ENCODE measurements around the gene CD81.

- TF ChIP-seq CTCF (IDR thresholded peaks at IDR 0.05 in 2 of 3, conservative IDR thresholded peaks at IDR 0.05 in 1 of 3; ENCODE audit: control insufficient read depth in 2 of 3, extremely low read depth in 1 of 3, insufficient read depth in 1 of 3, low read depth in 3 of 3, low read length in 3 of 3) (no peak), KDM1A (IDR thresholded peaks at IDR 0.05; ENCODE audit: borderline replicate concordance) (no peak), E2F8 (IDR thresholded peaks at IDR 0.05; ENCODE audit: low read depth, partially characterized antibody) (no peak), RELA (IDR thresholded peaks at IDR 0.05; ENCODE audit: borderline replicate concordance, partially characterized antibody) (no peak), NBN (IDR thresholded peaks at IDR 0.05) (no peak), POU2F2 (IDR thresholded peaks at IDR 0.05; ENCODE audit: borderline replicate concordance, low read depth, low read length) (no peak), CREM (IDR thresholded peaks at IDR 0.05; ENCODE audit: low read depth) (no peak), ZSCAN29 (IDR thresholded peaks at IDR 0.05) (no peak), POLR2AphosphoS5 (IDR thresholded peaks at IDR 0.05; ENCODE audit: low read length) (no peak)
- TF ChIP-seq, protein P1, sequence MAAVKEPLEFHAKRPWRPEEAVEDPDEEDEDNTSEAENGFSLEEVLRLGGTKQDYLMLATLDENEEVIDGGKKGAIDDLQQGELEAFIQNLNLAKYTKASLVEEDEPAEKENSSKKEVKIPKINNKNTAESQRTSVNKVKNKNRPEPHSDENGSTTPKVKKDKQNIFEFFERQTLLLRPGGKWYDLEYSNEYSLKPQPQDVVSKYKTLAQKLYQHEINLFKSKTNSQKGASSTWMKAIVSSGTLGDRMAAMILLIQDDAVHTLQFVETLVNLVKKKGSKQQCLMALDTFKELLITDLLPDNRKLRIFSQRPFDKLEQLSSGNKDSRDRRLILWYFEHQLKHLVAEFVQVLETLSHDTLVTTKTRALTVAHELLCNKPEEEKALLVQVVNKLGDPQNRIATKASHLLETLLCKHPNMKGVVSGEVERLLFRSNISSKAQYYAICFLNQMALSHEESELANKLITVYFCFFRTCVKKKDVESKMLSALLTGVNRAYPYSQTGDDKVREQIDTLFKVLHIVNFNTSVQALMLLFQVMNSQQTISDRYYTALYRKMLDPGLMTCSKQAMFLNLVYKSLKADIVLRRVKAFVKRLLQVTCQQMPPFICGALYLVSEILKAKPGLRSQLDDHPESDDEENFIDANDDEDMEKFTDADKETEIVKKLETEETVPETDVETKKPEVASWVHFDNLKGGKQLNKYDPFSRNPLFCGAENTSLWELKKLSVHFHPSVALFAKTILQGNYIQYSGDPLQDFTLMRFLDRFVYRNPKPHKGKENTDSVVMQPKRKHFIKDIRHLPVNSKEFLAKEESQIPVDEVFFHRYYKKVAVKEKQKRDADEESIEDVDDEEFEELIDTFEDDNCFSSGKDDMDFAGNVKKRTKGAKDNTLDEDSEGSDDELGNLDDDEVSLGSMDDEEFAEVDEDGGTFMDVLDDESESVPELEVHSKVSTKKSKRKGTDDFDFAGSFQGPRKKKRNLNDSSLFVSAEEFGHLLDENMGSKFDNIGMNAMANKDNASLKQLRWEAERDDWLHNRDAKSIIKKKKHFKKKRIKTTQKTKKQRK (IDR thresholded peaks at IDR 0.05; ENCODE audit: low read depth, low read length), result no peak
- TF ChIP-seq, protein P2, sequence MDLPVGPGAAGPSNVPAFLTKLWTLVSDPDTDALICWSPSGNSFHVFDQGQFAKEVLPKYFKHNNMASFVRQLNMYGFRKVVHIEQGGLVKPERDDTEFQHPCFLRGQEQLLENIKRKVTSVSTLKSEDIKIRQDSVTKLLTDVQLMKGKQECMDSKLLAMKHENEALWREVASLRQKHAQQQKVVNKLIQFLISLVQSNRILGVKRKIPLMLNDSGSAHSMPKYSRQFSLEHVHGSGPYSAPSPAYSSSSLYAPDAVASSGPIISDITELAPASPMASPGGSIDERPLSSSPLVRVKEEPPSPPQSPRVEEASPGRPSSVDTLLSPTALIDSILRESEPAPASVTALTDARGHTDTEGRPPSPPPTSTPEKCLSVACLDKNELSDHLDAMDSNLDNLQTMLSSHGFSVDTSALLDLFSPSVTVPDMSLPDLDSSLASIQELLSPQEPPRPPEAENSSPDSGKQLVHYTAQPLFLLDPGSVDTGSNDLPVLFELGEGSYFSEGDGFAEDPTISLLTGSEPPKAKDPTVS (IDR thresholded peaks at IDR 0.05; ENCODE audit: low read depth, low read length), result no peak
Measured at GRCh38 chr11:2375964-2376551, 1.1 kb upstream of the CD81 start.

All from GM12878 (cell line).